HCT116 (cell line): ENCODE data around the gene GPRC5D. TPM values are rescaled to one million over a fixed set of nuclear protein-coding genes. Genes with fewer than 3 reads are reported as not detected.
A peak's percentile ranks its signal among the peaks of the same experiment; 100 is the strongest.

Experiments used
- ATAC-seq: fragments of 200-7000 bp; cut with Tn5 transposase; 2 replicates; pipeline ENCODE4 v1.9.1; 2020; ENCODE audit warnings: mild to moderate bottlenecking, moderate library complexity
- BruUV-seq: library from RNA; stranded (reverse); fragments of 400-500 nt; replicated peaks from 2 replicates; lab custom pipeline; 2021; lab: Mats Ljungman, UMichigan
- CTCF ChIA-PET: fragments of 300-600 bp; sonication (Branson Sonifier 250); formaldehyde crosslinking; loops from one replicate; lab custom pipeline; 2021; ENCODE audit warnings: antibody characterized with exemption; lab: Charles Lee
- POLR2A ChIA-PET: fragments of 300-600, 350-600 bp; sonication (Branson Sonifier 250); formaldehyde crosslinking; loops from one replicate; lab custom pipeline; 2021; ENCODE audit warnings: antibody characterized with exemption; lab: Charles Lee
- RAD21 ChIA-PET, 2 experiments: fragments of 300-600 bp; sonication (Branson Sonifier 250); formaldehyde crosslinking; loops; one replicate each; lab custom pipeline; 2023; ENCODE audit warnings: low total read pairs in 2 of 2; ENCODE audit not compliant: uncharacterized antibody in 2 of 2, unreplicated experiment in 2 of 2, low non-redundant PET in 1 of 2; lab: Charles Lee
- DNase-seq: peaks from one replicate; pipeline ENCODE4 v3.0.0-alpha.2; 2010; ENCODE audit warnings: low read depth, low spot score
- H2AFZ ChIP-seq: fragments of 200-600 bp; shearing (Covaris generic), sonication (generic); 2 replicates; pipeline ENCODE4 v1.6.1; 2017; ENCODE audit warnings: low read depth, mixed run types, mixed read lengths, antibody characterized with exemption, low read length; ENCODE audit not compliant: poor library complexity, severe bottlenecking
- H3K27ac ChIP-seq: 2 replicates; pipeline ENCODE4 v1.5.1; 2012; ENCODE audit warnings: low read depth, low read length
- H3K27me3 ChIP-seq: fragments of 200-600 bp; sonication (generic); 2 replicates; pipeline ENCODE4 v1.6.1; 2016; ENCODE audit warnings: mixed run types, low read length, mixed read lengths; ENCODE audit not compliant: insufficient read depth
- H3K36me3 ChIP-seq, 2 experiments: fragments of 200-500 bp in 1 of 2; fragments of 200-600 bp in 1 of 2; sonication (Bioruptor generic) in 1 of 2; sonication (generic) in 1 of 2; 2 replicates each; pipeline versions ENCODE4 v1.5.1 to v1.6.1; 2014 to 2016; ENCODE audit warnings: low read length in 2 of 2, inconsistent platforms in 1 of 2, mixed read lengths in 1 of 2, mixed run types in 1 of 2; ENCODE audit not compliant: insufficient read depth in 2 of 2, control insufficient read depth in 1 of 2
- H3K4me1 ChIP-seq, 2 experiments: fragments of 200-600 bp in 1 of 2; sonication (generic) in 1 of 2; 2 replicates each; pipeline versions ENCODE4 v1.5.1 to v1.6.1; 2012 to 2017; ENCODE audit warnings: low read length in 2 of 2, inconsistent platforms in 1 of 2, mild to moderate bottlenecking in 1 of 2, mixed read lengths in 1 of 2, mixed run types in 1 of 2, moderate library complexity in 1 of 2; ENCODE audit not compliant: insufficient read depth in 2 of 2, control insufficient read depth in 1 of 2
- H3K4me2 ChIP-seq: fragments of 200-600 bp; sonication (generic); 2 replicates; pipeline ENCODE4 v1.6.1; 2017; ENCODE audit warnings: mixed run types, low read length, mixed read lengths
- H3K4me3 ChIP-seq, 2 experiments: fragments of 200-600 bp in 1 of 2; sonication (generic) in 1 of 2; replicated peaks in 1 of 2; 2 replicates each; pipeline ENCODE4 v1.5.1; 2011 to 2016; ENCODE audit warnings: low read length in 2 of 2, control low read depth in 1 of 2, low read depth in 1 of 2, mild to moderate bottlenecking in 1 of 2, mixed read lengths in 1 of 2, mixed run types in 1 of 2
- H3K79me2 ChIP-seq: fragments of 200-600 bp; sonication (generic); 2 replicates; pipeline ENCODE4 v1.6.1; 2017; ENCODE audit warnings: mild to moderate bottlenecking, mixed run types, low read length, moderate library complexity, mixed read lengths; ENCODE audit not compliant: insufficient read depth
- H3K9ac ChIP-seq: fragments of 200-600 bp; sonication (generic); 2 replicates; pipeline ENCODE4 v1.6.1; 2016; ENCODE audit warnings: low read length, mixed read lengths
- H3K9me2 ChIP-seq: fragments of 200-600 bp; sonication (generic), shearing (Covaris generic); 2 replicates; pipeline ENCODE4 v1.6.1; 2017; ENCODE audit warnings: mixed run types, mild to moderate bottlenecking, moderate library complexity; ENCODE audit not compliant: insufficient read depth
- H3K9me3 ChIP-seq, 2 experiments: fragments of 200-500 bp in 1 of 2; fragments of 200-600 bp in 1 of 2; sonication (Bioruptor generic) in 1 of 2; sonication (generic) in 1 of 2; 2 replicates each; pipeline ENCODE4 v1.6.1; 2014 to 2017; ENCODE audit warnings: low read length in 2 of 2, mixed read lengths in 2 of 2, inconsistent platforms in 1 of 2, low read depth in 1 of 2, mild to moderate bottlenecking in 1 of 2, mixed run types in 1 of 2, moderate library complexity in 1 of 2; ENCODE audit not compliant: control insufficient read depth in 1 of 2, insufficient read depth in 1 of 2
- H4K20me1 ChIP-seq: fragments of 200-600 bp; sonication (generic), shearing (Covaris generic); 2 replicates; pipeline ENCODE4 v1.6.1; 2017; ENCODE audit warnings: mixed run types, mild to moderate bottlenecking, moderate library complexity; ENCODE audit not compliant: insufficient read depth
- CBX3 ChIP-seq: IDR thresholded peaks from 2 replicates; pipeline ENCODE4 v1.6.1; 2012; ENCODE audit warnings: low read depth
- CEBPB ChIP-seq: IDR thresholded peaks from 2 replicates; pipeline ENCODE4 v1.6.1; 2012; ENCODE audit warnings: low read depth
- CTCF ChIP-seq, 3 experiments: fragments of 200-600 bp in 1 of 3; sonication (generic) in 1 of 3; IDR thresholded peaks in 2 of 3; conservative IDR thresholded peaks in 1 of 3; 2 replicates each; pipeline ENCODE4 v1.5.1; 2012 to 2017; ENCODE audit warnings: low read depth in 2 of 3, low read length in 2 of 3, antibody characterized with exemption in 1 of 3, borderline replicate concordance in 1 of 3, control low read depth in 1 of 3, mild to moderate bottlenecking in 1 of 3, mixed read lengths in 1 of 3, mixed run types in 1 of 3, moderate library complexity in 1 of 3; ENCODE audit not compliant: insufficient read depth in 1 of 3
- EGR1 ChIP-seq: IDR thresholded peaks from 2 replicates; pipeline ENCODE4 v1.6.1; 2012; ENCODE audit warnings: low read depth
- POLR2A ChIP-seq: IDR thresholded peaks from 2 replicates; pipeline ENCODE4 v1.7.0; 2011; ENCODE audit warnings: borderline replicate concordance; ENCODE audit not compliant: insufficient read depth, insufficient read length; ENCODE audit errors: extremely low read depth
- RAD21 ChIP-seq: IDR thresholded peaks from 2 replicates; pipeline ENCODE4 v1.6.1; 2012; ENCODE audit warnings: low read depth, mild to moderate bottlenecking
- REST ChIP-seq: IDR thresholded peaks from 2 replicates; pipeline ENCODE4 v1.6.1; 2012; ENCODE audit warnings: low read depth
- ZFX ChIP-seq: fragments of 450-650 bp; IDR thresholded peaks from 2 replicates; pipeline ENCODE4 v1.6.1; 2017
- intact Hi-C: fragments of 100-400 bp; cut with micrococcal nuclease; formaldehyde crosslinking; loops from 2 replicates; pipeline ENCODE4 v1.10.0; 2022
- total RNA-seq: library from RNA; stranded (reverse); gene quantifications from one replicate; pipeline ENCODE4 v1.2.1, GENCODE V29; 2021; ENCODE audit not compliant: unreplicated experiment

The GPRC5D gene
- total RNA-seq, 1 experiment from 2014 or later, result not detected

GRCh38 chr12:13000925-13001774, 49.2 kb upstream of the GPRC5D start:
- no peaks in the 10 kb centered on the region for H3K9me2 ChIP-seq
- H3K9me3 ChIP-seq, result no peaks in the 10 kb centered on the region
- H4K20me1 ChIP-seq, result no peaks in the 10 kb centered on the region
- peak overlapping the region; percentile 55 for H3K27ac ChIP-seq
- peaks cover 7 to 23% of the 10 kb centered on the region in 2 experiments for H3K4me1 ChIP-seq
- no TSS peak for BruUV-seq
- peak overlapping the region; percentile 71 to 72 for H3K4me3 ChIP-seq
- H3K79me2 ChIP-seq, result peaks cover 20% of the 10 kb centered on the region
- H3K36me3 ChIP-seq, result 0 out of 4 replicates have a peak, but pooled peaks cover 0 to 2% of the 10 kb centered on the region in 2 experiments
- H2AFZ ChIP-seq, result peak overlapping the region; percentile 59
- RAD21 ChIA-PET, result no interaction called here
- peak; percentile 50 for ATAC-seq
- POLR2A ChIA-PET, result no interaction called here
- TF ChIP-seq POLR2A (no peak), EGR1 (peak; percentile 69), CBX3 (no peak), REST (no peak), CTCF (IDR thresholded peaks at IDR 0.05 in 2 of 3, conservative IDR thresholded peaks at IDR 0.05 in 1 of 3; ENCODE audit: borderline replicate concordance in 1 of 3, insufficient read depth in 1 of 3, low read depth in 2 of 3, low read length in 2 of 3) (peak; percentile 12 to 25 (median 18); a peak in 3 of 6 replicates), ZFX (peak; percentile 49), RAD21 (peak; percentile 32; the same call in 1 of the 2 replicates), CEBPB (no peak)
- peak; percentile 18 for DNase-seq
- CTCF ChIA-PET, result no interaction called here
- H3K4me2 ChIP-seq, result peak overlapping the region; percentile 88
- H3K27me3 ChIP-seq, result no peaks in the 10 kb centered on the region
- intact Hi-C loops, result loop anchor here (5.0 kb wide), 2 partner anchors 96 to 206 kb away; no protein-coding TSS in a partner anchor
- H3K9ac ChIP-seq, result peak overlapping the region; percentile 77
